GM19438 (cell line): ENCODE data around the gene TLE7.

ENCODE experiments used
- ATAC-seq: cut with Tn5 transposase; IDR thresholded peaks from one replicate; pipeline ENCODE4 v1.9.1; 2021; ENCODE audit warnings: low read depth; ENCODE audit not compliant: unreplicated experiment

The TLE7 gene

DNA sequence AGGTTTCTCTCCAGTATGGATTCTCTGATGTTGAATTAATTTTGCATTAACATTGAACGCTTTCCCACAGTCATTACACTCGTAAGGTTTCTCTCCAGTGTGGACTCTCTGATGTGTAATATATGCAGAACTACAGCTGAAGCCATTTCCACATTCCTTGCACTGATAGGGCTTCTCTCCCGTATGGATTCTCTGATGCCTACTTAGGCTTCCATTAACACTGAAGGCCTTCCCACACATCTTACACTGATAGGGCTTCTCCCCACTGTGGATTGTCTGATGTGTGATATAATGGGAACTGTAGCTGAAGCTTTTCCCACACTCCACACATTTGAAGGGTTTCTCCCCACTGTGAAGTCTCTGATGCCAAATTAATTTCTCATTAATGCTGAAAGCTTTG, 7.2 kb upstream of the TLE7 start:
- no peak for ATAC-seq

DNA sequence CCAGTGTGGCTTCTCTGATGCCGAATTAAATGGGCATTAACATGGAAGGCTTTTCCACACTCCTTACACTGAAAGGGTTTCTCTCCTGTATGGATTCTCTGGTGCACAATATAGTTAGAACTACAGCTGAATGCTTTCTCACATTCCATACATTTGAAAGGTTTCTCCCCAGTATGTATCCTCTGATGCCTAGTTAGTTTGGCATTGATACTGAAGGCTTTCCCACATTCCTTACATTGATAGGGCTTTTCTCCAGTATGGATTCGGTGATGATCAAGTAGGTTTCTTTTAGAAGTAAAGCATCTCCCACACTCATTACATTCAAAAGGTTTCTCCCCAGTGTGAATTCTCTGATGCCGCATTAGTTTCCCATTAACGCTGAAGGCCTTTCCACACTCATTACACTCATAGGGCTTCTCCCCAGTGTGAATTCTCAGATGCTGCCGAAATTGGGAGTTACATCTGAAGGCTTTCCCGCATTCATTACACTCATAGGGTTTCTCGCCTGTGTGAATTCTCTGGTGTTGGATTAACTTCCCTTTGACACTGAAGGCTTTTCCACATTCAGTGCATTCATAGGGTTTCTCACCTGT, 6.5 kb upstream of the TLE7 start:
- no peak for ATAC-seq

DNA sequence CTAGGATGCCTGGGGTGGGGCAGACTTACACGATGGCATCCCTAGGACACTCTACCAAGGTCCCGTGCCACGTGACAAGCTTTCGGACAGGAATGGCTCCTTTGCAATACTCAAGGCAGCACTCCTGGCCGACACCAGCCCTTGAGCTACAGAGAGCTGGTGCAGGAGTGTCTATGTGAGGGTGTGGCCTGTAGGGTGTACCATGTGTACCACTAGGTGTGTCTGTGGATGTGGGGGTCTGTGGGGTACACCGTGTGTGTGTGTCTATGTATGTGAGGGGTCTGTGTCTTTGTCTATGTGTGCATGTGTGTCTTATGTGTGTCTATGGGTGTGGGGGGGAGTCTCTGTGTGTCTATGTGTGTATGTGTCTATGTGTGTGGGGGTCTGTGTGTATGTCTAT, 1.9 kb upstream of the TLE7 start:
- ATAC-seq: no peak

DNA sequence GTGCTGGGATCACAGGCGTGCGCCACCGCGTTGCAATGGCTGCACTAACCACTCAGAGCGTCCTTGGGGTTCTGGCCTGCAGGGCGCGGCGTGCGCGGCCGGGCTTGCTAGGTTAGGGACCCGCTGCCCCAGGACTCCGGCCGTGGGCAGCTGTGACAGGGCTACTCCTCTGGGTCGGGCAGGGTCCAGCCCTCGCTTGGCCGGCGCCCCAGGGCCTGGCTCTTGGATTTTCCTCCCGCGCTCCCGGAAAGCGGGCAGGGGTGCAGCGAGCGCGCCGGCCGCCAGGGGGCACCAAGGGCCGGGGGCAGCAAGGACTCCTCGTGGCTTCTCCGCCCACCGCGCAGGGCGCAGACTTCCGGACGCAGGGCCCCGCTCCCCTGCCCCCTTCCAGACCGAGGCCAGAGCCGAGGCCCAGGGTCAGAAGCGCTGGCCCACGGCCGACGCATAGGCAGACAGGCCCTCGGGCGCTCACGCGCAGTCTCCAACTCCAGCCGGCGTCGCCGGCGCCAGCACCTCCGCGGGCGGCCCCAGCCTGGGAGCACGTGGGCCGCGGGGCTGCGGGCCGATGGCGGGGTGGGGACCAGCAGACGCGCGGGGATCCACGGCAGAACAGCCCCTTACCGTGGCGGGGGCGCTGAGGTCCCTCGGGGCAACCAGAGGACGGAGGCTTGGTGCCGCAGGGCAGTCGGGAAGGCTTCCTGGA, 355 bp downstream of the TLE7 start:
- no peak for ATAC-seq

DNA sequence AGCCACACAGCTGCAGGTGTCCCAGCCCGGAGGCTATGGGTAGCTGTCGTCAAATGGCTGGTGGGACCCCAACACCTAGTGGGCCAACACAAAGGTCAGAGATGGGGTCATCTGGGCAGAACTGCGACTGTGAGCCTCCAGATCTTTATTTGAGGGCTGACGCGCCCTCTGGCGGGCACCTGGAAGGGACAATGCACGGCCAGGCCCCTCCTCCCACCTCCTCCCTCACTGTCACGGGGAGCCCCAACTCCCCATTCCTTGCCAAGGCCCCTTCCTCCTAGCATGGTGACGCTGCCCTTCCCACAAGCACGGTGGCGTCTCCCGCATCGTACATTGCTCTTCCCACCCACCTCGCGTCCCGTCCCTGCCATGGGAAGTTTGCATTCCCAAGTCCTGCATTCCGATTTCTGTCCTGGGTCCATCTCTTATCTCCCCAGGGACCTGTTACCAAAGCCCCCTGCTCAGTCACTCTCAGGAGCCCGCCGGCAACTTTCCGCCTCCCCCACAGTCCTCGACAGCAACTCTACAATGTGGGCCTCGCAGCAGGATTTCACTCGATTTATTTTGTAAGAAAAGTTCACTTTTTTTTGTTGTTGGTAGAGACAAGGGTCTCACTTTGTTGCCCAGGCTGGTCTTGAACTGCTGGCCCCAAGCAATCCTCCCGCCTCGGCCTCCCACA, 1.0 kb downstream of the TLE7 start:
- ATAC-seq: no peak

DNA sequence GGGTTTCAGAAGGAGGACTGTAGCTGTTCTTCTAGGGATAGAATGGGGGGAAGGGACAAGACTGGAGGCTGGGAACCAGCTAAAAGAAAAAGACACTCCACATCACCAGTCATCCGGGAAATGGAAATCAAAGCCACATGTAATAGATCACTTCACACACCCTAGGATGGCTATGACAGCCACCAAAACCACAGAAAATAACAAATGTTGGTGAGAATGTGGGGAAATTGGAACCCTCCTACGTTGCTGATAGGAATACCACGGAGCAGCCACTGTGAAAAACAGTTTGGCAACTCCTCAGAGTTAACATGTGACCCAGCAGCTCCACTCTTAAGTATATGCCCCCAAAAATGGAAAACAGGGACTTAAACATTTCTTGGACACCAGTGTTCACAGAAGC, 2.3 kb downstream of the TLE7 start:
- ATAC-seq: no peak

DNA sequence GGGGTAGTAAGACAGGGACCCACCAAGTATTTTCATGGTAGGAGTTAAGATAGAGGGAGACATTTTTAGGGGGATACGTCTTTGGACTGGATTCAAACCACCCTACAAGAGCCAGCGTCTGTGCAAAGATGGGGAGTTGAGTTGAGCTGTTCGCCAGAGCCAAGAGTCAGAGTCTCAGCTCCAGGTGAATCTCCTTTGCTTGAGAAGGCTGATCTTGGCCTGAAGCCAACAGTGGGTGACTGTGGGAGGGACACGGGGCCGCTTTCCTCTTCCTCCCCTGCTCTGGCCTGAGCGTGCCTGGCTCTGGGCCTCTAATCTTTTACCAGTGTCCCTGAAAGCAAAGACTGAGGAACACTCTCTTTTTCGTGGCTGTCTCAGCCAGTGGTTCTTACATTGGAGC, 5.4 kb downstream of the TLE7 start:
- ATAC-seq: no peak

DNA sequence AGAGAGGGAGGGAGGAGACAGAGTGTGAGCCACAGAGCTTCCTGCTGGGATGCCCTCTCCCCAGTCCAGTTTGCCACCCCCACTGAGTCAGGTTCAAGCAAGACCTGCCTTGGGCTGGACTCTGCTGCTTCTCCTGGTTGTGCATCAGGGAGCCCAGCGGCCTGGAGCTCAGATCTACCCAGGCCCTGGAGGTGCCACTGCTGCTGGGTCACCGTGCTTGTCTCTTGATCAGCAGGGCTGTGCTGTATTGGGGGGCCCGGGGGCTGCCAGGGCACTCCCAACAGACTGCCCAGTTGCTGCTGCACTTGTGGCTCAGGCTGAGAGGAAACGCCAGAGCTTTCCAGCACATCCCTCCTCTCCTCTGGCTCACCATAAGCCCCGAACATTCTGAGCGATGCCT, 8.9 kb downstream of the TLE7 start:
- no peak for ATAC-seq

DNA sequence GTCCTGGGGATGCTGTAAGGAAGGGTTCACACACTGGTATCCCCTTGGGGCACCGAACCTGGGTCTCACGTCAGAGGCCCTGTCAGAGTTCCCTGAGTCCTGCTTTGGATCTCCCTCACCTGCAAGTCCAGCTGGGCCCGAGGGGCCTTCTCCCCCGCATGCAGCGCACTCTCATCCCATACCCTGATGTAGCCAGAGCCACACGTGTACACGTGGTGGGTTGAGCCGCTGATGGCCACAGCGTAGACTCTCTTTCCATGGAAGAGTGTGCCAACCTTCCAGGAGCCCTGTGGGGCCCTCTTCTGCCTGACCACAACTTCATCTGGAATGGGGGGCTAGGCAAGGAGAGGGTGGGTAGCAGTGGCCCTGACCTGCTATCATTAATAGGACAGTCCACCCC, 9.9 kb downstream of the TLE7 start:
- no peak for ATAC-seq

DNA sequence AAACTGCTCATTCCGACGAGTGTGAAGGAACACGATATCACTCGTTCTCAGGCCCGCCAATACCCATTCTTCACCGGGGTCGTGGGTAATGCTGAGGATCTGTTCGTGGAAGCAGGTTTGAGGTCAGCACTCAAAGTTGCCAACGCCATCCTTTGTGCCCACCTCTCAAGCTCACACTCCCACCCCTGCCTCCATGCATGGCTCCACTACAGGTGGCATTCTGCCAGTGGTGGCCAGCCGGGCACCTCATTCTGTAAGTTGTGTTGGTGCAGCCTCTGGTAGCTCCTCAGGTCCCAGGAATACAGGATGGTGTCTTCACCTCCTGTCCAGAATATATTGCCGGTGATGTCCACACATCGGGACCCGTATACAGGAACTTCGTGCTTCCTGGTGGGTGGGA, 10.7 kb downstream of the TLE7 start:
- ATAC-seq: no peak

DNA sequence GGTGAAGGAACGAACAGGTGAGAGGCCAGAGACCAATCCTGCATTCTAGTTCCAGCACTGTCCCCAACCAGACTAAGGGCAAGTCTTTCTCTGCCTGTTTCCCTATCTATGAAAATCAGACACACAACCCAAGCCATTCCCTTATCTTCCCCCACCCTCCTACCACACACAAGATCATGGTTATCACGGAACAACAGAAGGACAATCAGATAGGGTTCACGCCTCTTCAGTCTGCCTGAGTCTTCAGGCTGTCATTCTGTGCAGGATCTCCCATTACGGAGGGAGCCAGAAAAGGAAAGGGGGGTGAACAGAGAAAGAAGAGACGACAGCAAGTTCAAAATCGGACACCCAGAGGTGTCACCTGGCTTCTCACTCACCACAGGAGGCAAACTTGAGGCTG, 11.1 kb downstream of the TLE7 start:
- ATAC-seq: no peak

DNA sequence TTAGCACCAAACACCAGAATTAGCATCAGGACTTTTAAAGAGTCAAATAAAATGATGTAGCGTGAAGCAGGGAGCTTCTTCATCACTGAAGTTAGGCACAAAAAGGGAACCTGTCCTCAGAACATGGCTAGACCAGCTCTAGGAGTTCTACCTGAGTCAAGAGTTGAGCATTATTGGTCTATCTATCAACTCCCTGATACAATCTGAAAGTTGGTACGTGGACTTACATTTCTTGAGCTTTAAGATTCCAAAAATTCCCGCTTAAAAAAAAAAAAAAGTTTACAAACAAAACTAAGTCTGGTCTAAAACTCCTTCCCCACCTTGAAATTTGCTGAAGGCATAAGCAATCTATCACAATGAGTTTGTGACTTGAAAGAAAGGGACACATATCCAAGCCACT, 12.3 kb downstream of the TLE7 start:
- ATAC-seq: no peak

DNA sequence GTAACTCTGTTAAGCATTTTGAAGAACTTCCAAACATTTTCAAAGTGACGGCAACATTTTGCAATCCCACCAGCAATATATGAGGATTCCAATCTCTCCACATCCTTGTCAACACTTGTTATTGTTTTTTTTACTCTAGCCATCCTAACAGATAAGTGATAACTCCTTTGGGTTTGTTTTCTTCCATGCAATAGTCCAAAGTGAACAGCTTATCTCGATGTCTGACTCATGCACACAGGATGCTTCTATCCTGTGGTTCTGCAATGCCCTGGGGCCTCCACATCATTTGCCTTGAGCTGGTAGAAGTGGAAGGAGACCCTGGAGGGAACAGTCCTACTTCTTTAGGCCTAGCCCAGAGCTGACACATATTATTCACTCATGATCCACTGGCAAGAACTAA, 13.0 kb downstream of the TLE7 start:
- no peak for ATAC-seq

DNA sequence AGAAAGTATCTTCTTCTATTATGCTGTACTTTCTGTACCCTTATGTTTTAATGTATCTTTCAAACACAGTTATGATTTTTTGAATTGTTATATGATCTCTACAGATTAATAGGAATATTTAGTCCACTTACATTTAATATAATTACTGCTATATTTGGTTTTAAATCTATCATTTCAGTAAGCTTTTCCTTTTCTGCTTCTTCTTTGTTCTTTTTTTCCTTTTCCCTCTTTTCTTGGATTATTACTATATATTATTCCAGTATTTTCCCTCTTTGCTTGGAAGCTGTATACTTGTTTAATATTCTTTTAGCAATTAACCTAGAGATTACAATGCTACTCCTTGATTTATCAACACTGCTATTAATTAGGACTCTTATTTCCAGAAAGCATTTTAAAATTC, 13.5 kb downstream of the TLE7 start:
- ATAC-seq: no peak

DNA sequence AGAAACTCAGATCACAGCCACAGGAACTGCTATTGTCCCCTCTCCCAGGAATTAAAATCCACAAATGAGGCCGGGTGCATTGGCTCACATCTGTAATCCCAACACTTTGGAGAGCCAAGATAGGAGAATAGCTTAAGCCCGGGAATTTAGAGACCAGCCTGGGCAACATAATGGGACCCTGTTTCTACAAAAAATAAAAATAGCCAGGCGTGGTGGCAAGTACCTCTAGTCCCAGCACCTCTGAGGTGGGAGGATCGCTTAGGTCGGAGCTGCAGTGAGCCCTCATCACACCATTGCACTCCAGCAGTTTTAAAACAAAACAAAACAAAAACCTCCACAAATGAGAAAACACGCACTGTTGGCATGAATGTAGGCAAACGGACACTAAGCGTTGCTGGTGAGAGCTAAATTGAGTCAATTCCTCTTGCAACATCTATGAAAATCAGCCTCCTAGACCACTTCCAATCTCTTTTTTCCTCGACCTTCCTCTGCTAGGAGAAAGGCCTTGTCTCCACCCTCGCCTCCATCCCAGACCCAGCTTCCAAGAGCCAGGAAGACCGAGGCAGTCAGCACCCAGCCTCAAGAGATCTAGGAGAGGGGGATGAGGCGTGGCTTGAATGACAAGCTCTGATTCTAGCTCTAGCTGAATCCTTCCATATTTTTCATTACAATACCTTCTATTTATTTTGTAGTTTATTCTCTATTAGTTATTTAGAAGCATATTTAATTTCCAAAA, 14.8 kb downstream of the TLE7 start:
- ATAC-seq: no peak

DNA sequence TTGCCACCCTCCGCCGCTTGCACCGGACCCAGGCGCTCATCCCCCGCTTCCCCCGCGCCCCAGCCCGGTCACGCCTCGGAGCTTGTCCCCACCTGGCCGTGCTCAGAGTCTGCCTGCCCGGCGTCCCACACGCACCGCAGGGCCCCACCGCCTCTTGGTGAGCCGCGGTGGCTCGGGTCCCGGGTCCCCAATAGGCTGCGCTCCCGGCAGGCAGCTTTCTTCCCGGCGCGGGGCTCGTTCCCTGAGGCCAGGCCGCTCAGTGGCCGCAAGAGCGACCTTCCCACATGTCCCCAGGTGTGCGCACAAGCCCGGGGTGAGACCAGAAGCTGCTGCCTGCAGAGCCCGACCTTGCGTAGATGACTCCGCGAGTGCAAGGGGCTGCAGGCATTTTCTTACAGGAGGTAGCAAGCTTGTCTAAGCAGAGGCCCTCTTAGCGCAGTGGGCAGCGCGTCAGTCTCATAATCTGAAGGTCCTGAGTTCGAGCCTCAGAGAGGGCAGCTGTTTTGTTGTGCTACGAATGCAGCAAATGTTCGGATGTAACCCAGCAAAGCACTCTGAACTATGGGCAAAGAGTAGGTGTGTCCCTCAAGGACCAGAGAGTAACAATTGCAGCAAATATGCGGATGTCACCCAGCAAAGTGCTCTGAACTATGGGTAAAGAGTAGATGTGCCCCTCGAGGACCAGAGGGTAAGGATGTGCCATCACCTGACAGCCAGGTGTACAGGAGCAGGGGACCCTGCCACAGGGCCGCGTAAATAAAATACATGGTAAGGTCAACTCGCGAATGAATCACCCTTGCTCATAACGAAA, 15.6 kb downstream of the TLE7 start:
- no peak for ATAC-seq

DNA sequence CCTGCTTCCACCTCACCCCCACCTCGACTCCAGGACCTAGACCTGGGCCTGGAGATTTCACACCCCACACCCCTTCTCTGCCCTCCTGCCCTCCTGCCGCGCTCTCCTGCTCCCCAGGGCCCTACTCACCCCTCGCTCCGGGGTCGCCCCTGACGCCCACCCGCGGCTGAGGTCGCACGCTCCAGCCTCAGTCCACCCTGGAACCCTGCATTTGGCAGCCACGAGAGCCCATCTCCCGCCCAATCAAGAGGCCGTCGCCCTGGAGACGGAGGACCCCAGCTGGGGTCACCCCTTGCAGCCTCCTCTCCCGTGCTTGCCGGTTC, 16.1 kb downstream of the TLE7 start:
- ATAC-seq: no peak

DNA sequence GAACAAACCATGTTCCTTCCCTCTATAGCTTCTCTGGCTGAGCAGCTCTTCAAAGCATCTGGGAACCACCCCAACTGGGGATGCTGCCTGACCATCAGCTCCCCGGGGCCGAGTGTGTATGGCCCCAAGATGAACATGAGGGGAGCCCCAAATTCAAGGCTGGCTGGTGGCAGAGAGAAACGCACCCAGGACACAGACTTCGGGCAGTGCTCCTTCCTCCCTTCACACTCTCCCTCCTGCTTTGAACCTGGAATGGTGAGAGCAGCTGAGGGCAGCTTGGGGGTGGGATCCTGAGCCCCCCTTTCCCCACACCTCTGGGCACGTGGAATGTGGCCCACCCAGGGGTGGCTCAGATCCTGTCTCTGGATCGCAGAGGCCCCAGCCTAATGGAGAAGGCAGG, 17.2 kb downstream of the TLE7 start:
- no peak for ATAC-seq

DNA sequence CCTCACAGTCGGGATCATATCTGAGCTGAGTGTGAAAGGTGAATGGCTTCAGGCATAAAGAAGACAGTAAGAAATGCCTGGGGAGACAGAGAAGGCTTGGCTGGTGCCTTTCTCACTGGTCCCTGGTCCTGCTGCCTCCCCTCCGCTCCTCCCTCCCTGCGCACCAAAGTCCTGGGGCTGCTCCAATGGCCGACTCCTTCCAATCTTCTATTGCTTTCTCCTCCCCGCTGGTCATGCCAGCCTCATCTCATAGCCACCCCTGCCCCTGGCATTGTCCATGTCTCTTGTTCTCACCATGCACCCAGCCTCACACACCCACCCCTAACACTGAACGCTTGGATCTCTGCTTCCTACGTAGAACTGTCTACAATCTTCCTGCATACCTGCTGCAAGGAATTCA, 18.0 kb downstream of the TLE7 start:
- no peak for ATAC-seq

DNA sequence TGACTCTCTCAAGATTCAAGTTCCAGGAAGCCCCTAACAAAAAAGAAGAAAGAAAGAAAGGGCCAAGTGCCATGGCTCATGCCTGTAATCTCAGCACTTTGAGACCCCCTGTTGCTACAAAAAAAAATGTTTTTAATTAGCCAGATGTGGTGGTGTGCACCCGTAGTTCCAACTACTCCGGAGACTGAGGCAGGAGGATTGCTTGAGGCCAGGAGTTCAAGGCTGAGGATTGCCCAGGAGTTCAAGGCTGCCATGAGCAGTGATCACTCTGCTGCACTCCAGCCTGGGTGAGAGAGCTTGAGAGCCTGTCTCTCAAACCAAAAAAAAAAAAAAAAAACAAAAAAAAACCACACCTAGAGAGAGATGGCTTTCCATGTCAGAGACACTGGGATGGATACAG, 18.8 kb downstream of the TLE7 start:
- no peak for ATAC-seq

DNA sequence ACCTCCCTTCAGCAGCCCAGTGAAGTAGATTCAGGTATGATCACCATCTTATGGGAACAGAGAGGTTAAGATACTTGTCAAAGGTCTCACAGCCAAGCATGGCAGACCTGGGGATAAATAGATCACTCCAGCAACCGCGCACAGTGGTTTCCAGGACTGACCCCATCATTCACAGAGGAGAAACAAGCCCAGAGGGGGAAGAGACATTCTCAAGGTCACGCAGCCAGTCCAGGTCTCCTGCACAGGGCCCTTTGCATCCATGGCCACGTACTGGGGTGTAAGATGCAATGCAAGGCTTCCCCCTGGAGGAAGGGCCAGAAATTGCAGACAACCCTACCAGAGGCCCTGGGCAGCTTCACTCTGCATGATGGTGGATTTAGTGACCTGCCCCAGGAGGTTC, 19.9 kb downstream of the TLE7 start:
- ATAC-seq: no peak
